Measurements from ENCODE around the gene CDH13.

The CDH13 gene

DNA sequence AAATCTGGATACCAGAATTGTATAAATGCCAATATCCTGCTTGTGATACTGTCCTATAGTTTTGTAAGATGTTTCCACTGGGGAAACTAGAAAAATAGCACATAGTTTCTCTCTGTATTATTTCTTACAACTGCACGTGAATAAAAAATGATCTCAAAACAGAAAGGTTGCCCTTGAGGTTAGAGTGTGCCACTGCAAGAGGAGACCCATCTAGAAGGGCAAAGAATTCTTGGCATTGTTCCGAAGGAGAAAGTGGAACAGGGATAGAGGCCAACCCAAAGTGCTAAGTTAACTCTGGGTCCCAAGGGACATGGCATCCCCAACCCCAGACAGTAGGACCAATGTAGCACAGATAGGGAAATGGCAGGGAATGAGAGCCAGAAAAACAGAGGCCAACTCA is 703.5 kb downstream of the CDH13 start:
- DNase-seq, result no peak

DNA sequence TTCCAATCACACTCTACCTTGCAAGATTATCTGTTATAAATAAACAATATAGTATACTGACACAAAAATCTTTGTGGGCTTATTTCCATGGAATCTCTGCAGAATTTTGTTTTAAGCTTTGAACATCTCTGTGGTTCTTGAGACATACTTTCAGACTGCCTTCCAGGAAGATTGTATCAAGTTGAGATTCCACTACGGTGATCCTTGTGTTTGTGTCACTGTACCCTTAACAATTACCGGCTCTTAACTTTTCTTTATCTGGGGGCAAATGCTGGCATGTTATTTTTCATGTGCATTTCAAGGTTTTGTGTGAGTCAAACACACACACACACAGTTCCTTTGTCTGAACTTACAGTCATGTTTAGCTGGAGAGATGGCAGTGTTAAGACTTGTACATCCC is 708.3 kb downstream of the CDH13 start:
- no peak for DNase-seq

DNA sequence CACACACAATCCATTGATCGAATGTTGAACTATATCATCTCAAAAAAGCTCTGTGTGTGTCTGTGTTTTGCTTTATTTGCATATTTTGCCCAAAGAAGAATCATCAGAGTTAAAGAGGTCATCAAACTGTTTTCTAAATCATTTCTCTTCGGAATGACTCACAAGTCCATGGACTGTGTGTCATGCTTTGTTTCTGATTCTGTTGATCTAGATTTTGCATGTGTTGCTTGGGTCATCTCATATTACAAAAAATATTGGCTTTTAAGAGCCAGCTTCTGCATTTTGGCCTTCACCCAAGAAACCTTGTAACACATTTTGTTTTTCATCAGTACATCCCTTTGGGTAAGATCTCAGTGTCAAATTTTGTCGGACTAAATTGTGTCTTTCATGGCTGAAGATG is 709.8 kb downstream of the CDH13 start:
- no peak for DNase-seq

DNA sequence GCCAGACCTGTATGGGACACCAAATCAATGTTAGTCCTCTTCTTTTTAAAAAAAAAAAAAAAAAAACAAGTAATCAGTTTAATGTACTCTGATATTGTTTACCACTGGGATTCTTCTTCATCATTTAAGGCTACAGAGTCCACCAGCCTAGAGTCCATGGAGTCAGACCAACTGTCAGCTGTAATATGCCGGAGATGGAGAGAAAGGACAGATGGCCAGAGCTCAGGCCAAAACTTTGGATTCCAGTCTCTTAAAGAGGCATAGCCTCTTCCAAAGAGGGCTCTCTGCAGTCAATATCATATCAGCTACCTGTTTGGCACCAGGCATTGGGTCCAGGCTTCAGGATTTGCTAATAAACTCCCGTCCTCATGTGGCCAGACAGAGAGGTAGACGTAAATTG is 711.4 kb downstream of the CDH13 start:
- DNase-seq, result no peak

DNA sequence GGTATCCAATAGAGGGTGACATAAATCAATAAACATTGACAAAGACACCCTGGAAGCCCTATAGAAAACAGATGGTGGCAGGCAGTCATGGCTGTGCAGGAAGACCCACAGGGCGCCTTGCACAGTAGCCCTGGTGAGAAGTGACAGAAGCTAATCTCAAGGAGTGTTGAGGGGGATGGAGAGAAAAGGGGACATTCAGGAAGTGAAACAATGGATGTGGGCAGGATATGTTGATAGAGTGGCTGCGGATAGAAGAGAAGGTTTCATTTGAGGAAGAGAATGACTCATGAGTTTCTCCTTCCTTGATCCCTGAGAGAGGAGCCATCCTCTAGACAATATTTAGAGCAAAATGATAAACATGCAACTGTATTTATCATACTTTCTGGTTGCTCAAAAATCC is 712.2 kb downstream of the CDH13 start:
- DNase-seq, result no peak

DNA sequence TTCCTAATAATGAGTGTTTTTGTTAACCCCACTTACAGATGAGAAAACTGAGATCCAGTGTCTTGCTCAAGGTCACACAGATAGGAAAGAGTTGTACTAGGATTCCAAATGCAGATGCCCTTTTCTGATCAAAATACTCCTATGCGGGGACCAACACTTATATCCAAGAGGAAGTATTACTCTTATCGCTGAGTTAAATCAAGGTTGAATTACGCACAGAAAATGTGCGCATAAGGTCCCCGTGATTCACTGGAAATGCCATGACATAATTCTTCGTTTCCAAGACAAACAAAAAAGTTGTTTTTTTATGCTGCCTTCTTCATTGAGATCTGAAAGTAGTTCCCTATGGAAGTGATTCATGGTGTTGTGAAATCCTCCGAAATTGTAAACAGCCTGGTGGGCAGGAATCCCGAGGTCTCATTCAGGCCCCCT is 717.2 kb downstream of the CDH13 start:
- DNase-seq, result no peak

DNA sequence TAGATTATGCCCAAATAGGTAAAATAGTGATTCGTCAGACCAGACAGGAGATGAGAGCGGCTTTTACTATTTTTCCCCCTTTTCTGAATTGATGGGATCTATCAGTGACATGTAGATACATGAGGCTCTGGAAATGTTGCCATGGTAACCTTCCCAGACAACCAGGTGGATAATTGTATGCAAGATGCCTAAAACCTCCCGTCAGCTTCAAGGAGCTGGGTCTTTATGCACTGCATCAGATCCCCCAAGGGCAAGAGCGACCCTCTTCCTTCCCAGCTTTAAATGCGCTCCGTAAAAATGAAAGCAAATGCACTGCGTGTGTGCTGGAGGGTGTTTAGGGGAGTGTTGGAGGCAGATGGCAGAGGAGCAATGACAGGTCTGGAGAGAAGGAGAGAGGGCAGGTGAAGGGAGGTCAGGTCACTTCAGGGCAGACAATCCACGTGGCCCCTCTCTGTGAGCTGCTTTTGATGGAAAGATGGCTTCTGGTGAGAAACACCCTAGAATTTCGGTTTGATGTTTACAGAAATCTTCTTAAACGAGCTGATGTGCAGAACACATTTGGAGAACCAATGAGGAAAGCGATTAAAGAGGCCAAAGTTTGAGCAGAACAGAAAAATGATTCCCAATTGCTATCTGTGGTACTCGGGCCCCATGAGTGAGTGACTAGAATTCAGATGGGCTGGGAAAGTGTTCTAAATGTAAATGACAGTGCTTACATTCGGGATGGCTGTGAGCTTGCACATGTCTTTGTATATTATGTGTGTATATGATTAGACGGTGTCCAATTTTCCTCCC is 719.3 kb downstream of the CDH13 start:
- no peak for DNase-seq

DNA sequence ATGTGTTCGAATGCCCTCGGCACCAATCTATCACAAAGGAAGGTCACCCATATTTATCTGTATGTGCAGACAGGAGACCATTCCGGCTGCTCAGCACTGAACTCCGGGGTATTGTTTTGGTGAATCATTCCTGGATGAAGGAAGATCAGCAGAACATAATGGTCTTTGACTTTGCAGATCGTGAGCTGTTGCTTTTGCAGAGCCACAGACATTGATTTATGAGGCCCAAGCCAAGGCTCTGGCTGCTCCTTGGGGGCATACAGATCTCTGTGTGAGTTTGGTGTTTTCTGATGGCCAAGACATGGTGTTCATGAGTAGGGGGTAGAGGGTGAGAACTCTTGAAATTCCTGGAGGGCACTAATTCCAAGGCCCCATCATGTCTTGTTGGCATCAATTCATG is 722.2 kb downstream of the CDH13 start:
- no peak for DNase-seq

DNA sequence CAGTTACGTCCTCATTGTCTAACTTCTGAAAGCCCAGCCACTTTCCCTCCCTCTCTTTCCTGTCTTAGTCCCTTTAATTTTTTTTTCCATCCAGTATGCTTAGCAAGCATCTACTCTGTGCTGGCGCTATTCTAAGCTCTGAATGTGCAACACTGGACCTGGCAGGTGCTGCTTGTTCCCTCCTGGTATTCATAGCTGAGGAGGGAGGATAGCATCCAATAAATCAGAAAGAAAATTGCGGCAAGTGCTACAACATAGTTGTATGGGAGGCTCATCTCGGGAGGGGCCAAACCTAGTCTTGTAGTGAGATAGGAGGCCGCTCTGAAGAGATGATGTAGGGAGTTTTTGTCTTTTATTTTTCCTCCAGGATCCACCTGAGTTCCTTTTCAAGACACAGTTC is 723.7 kb downstream of the CDH13 start:
- DNase-seq, result no peak

DNA sequence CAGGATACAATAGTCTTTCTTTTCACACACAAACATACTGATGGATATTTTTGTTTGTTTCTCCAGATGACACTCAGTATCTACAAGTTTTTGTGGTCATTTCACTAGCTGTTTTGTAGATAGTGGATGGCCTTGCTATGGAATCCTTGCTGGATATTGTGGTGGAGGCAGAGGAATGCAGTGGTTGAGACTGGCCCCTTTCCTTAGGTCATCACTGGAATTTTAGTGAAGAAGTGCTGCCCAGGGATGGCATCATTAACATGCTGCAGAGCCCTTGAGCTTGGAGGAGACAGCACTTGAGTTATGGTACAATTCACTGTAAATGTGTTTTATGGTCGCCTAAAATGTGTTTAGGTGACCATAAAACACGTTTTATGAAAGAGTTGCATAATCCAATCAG is 725.1 kb downstream of the CDH13 start:
- no peak for DNase-seq

DNA sequence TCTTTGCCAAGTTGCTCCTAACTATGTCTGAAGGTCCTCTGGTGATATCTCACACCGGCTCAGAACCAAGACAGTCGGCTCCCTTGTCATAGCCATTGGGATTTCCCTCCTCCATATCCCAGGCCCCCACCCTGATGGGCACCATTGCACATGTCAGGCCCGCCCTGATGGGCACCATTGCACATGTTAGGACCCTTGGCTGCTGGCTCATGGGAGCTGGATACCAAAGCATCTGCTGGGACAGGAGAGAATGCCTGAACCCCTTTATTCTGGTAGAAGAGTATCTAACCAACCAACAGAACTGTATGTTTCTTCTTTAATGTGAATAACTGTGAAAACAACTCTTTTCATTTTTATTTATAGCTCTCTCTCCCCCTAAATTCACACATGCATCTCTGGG is 726.5 kb downstream of the CDH13 start:
- no peak for DNase-seq

DNA sequence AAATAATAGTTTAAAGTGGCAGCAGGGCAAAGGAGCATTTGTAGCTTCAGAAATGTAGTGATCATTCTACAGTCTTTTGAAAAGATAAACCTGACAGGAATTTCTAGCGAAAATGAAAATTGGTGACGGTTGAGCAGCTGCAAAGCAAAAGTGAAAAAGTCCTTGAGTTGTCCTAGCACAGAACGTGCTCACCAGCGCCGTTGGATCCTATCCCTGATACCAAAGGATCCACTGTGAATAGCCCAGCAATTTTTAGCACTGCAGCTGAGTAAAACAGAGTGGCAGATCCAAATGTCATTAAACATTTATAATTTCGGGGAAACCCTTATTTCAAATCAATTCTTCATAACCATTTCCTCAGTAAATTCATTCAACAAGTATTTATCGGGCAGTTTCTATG is 727.2 kb downstream of the CDH13 start:
- no peak for DNase-seq

DNA sequence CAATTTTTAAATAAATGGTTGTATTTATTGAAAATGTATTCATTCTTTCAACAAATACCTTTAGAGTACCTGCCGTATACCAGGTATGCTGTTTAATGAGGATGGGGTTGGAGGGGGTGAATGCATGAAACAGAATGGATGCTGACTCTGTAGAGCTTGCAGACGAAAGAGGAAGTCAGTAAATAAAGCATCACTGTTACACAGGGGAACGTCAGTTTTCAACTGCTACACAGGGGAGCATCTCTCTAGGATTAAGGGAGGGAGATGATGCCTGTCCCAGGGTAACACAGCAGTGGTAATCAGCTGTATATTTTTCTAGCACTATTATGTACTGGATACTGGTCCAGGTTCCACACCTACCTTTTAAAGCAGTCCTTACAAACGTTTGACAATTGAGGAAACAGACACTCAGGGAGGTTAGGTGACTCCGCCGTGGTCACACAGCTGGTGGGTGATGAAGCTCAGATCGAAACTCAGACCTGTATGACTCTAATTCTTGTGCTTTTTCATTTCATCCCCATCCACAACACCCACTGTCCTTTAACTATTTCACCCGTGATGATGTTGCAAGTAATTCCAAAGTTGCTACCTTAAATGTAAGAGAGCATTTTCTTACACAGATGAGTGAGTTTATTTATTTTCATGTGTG is 728.9 kb downstream of the CDH13 start:
- DNase-seq, result no peak

DNA sequence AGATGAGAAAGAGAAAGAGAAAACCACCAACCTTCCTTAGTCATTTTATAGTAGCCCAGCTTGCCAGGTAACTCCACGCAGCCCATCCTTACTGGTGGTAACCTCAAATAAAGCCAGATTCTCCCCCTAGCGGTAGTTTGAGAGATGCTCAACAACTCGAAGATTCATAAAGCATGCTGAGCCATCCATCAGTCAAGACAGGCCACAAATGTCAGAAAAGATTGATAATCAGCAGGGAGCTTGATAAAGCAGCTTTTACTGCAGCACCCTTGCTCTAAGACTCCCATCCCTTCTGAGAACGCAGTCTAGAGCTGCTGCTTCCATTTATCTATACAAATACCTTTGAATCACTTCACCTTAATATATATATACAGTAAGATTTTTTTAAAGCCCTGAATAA is 729.5 kb downstream of the CDH13 start:
- DNase-seq, result no peak

DNA sequence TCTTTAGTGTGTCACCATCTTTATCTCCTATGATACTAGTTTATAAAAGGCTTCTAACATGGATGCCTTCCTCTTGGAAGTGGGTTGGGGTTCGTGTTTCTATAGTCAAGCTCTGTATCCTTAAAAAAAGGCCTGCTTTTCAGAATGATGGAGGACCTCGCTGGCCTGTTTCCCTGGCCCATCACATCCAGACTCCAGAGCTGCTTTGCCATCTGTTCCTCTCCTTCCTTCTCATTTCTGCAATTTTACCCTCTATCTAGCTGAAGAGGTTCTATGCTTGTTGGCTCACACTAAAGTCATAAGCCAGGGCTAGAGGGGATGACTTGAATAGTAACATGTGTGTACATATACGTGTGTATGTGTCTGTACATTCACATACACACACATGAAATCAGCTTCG is 730.2 kb downstream of the CDH13 start:
- no peak for DNase-seq

DNA sequence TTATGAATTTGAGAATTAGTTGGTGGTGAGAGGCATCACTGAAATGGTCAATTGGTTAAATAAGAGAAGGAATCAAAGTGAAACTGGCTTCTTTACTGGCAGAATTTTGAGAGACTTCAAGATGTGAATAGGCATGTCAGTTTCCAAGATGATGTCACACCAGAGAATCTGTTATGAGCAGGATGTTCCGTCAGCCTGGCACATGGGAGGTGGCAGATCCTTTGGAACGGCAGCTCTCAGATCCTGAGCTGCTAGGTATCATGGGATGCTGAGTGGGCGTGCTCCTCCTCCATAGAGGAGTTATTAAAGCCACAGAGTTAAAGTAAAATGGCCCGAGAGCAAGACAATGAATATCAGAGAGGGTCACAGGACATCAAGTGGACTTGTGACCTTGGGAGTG is 736.8 kb downstream of the CDH13 start:
- no peak for DNase-seq

DNA sequence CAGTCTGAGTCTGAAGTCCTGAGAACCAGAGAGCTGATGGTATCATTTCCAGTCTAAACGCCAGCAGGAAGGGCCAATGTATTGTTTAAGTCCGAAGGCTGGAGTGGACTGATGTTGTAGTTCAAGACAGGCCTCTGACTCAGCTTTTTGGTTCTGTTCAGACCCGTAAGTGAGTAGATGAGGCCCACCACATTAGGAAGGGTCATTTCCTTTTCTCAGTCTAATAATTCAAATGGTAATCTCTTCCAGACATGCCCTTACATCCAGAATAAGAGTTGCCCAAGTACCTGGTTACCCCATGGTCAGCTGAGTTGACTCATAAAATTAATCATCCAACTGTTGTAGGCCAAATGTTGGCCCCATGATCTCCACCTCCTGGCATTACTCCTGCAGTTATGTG is 738.4 kb downstream of the CDH13 start:
- no peak for DNase-seq

DNA sequence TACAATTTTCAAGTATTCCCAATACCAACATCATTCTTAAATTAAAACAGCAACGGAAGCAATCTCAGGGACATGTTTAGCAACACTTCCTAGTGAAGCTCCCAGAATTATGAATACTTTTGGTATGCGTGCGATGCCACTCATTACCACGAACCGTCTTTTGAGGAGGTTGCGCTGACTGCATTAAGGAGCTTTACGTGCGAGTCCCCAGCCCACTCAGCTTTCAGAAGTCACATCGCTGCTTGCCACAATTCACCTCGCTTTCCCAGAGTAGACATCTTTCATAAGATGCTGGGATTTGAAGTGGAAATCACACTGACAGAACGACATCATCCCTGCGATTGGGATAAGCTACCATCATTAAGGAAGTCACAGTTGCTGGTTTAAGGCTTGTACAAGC is 739.5 kb downstream of the CDH13 start:
- DNase-seq, result no peak

DNA sequence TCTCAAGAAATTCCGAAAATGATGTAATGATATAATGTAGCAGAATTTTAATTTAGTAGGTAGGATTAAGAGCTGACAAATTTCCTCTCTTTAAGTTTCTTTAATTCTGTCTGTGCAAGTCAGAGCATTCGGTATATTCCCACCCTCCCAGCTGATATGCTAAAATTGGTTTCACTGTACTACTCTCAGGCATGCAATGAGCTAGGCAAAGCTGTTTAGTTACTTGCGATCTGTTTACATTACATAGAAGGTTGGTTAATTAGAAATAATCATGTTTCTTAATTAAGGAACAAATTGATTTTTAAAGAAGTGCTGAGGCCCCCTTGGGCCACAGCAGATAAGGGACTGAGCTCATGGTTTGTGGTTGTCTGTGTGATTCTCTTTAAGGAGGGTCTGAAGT is 748.2 kb downstream of the CDH13 start:
- DNase-seq, result no peak

DNA sequence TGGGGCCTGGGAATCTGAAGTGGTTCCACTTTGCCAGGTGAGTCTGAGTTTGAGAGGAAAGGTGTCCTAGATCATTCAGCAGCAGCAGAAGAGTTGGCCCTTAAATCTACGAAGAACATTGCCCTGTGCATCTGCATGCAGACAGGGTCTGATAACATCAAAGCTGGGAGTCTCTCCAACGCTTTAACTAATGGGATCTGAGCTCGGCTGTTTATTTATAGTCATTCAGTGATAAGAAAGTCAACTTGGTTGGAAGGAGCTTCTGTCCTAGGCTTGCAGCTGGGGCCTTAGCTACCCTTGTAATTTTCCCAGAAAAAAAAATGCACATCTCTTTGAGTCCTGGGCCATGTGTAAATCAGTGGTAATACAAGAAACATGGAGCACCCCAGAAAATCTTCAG is 763.0 kb downstream of the CDH13 start:
- DNase-seq, result no peak

DNA sequence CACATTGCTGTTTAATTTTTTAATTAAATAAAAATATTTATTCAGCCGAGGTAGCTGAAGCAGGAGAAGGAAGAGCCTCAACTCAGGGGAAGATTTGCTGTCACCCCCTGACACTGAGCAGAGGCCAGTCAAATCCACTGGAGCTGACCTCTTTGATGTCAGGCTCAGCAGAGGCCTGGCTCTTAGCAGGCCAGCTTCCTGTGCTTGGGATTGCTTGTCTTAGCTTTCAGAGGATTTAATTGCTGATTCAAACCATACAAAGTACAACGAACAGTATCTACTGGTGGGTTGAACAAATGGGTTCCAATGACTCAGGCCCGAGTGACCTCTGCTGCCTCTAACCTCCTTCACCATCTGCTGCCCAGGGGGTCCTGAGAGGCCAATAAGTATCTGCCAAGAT is 764.0 kb downstream of the CDH13 start:
- no peak for DNase-seq

DNA sequence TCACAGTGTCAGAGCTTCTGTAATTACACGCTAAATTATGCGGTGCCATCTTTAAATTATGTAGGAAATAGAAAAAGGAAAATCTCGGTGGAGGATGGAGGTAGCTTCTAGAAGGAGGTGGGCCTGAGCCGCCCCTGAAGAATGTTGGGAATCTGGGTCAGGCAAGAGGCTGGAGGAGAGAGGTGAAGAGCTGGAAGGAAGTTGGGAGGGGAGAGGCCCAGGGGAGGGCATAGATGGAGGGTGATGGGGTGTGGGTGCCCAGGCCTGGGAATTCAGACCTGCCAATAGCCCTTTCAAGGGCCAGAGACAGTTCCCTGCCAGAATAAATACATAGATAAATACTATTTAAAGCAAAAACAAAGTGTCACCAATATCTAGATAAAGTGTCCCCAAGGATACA is 766.0 kb downstream of the CDH13 start:
- no peak for DNase-seq

DNA sequence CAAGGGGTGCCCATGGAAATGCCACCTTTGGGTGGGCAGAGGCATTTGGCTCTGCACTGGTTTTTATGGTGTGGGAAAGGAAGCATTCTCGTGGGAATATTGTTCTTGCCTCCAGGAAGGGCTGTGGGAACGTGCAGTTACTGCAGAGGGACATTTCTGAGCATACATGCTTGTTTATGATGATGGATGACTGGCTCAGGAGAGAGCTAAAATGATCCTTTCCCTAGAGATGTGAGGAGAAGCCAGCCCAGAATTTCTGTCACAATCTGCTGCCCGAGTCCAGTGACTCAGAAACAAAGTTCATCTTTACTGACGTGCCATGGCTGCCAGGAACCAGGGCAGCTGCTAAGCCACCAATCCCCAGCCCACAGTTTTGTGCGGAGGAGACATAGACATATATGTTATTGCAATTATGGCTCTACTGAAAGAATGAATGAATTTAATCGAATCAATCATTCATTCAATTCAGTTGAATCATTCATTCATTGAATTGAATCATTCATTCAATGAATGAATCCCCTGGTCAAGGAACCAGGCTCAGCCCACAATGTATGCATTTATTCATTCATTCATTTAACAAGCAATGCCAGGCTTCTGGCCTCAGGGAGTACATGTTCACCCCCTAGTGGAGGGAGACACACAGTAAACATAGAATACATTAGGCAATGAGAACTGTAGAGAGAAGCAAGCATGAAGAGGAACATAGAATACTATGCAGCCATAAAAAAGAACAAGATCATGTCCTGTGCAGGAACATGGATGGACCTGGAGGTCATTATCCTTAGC is 766.6 kb downstream of the CDH13 start:
- no peak for DNase-seq

All from activated effector memory CD4-positive, alpha-beta T cell treated with Interleukin-2 at 50 U/mL for 16 hours (primary cell).